Measurements from ENCODE around the gene MRPS35.

MRPS35 gene

DNA sequence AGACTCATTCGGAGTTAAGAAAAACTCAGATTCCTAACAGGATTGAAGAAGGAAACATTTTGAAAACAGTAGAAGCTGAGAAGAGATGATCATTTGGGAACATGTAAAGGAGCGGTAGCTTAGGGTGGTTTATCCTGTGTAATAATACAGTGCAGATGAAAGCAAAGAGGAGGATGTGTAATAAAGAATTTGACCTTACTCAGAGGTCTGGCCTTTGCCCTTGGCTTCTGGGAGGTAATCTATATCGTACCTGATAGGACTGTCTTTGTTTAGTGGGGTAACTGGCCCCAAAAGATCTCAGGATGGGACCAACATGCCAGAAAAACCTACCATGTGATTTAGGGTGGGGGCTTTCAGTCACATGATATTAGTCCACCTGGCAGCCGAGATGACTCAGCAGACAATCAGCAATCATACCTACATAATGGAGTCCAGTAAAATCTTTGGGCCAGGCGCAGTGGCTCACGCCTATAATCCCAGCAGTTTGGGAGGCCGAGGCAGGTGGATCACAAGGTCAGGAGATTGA lies 46.1 kb downstream of the MRPS35 start:
- TF ChIP-seq EZH2phosphoT487 (IDR thresholded peaks at IDR 0.05; ENCODE audit: borderline replicate concordance, low read length) = no peak
- TF ChIP-seq, protein P1, sequence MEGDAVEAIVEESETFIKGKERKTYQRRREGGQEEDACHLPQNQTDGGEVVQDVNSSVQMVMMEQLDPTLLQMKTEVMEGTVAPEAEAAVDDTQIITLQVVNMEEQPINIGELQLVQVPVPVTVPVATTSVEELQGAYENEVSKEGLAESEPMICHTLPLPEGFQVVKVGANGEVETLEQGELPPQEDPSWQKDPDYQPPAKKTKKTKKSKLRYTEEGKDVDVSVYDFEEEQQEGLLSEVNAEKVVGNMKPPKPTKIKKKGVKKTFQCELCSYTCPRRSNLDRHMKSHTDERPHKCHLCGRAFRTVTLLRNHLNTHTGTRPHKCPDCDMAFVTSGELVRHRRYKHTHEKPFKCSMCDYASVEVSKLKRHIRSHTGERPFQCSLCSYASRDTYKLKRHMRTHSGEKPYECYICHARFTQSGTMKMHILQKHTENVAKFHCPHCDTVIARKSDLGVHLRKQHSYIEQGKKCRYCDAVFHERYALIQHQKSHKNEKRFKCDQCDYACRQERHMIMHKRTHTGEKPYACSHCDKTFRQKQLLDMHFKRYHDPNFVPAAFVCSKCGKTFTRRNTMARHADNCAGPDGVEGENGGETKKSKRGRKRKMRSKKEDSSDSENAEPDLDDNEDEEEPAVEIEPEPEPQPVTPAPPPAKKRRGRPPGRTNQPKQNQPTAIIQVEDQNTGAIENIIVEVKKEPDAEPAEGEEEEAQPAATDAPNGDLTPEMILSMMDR (IDR thresholded peaks at IDR 0.05; ENCODE audit: low read depth, low read length, poor library complexity, severe bottlenecking) = no peak

DNA sequence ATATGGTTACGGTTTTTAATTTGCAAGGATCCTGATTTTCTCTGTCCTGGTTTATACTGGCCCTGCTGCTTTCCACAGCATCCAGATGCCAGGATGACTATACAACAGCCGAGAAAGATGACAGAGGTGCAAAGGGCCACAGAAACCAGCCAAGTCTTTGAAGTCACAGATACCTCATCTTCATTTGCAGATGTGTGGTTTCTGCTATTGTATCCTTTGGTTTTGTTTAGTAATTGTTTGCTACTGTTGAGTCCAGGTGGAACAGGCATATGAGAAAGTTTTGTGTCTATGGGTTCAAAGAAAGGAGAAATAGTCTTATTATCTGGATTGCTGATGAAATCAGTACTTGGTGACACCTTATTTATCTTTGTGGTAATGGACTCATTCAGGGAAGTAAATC lies 52.1 kb downstream of the MRPS35 start:
- no peak overlapping the region for H3K27ac ChIP-seq (ENCODE audit: low read depth, low read length)
- H3K4me2 ChIP-seq (ENCODE audit: low read length) = no peak overlapping the region
- H3K36me3 ChIP-seq (ENCODE audit: control insufficient read depth, low read length) = no peaks in the 10 kb centered on the region
- H4K20me1 ChIP-seq (ENCODE audit: control insufficient read depth, insufficient read depth, low read depth, low read length) = no peaks in the 10 kb centered on the region
- no peak overlapping the region for H3K4me3 ChIP-seq (ENCODE audit: low read length)
- H3K9me2 ChIP-seq (replicated peaks; ENCODE audit: control insufficient read depth, low read length) = no peaks in the 10 kb centered on the region
- no peaks in the 10 kb centered on the region for H3K27me3 ChIP-seq (ENCODE audit: control insufficient read depth, low read length)
- H3F3A ChIP-seq (ENCODE audit: control insufficient read depth, insufficient read depth) = no peaks in the 10 kb centered on the region
- TF ChIP-seq, protein P1 (IDR thresholded peaks at IDR 0.05; ENCODE audit: low read depth, low read length, poor library complexity, severe bottlenecking) = no peak
- TF ChIP-seq EZH2phosphoT487 (IDR thresholded peaks at IDR 0.05; ENCODE audit: borderline replicate concordance, low read length) = no peak
- no peaks in the 10 kb centered on the region for H3K79me2 ChIP-seq (ENCODE audit: control insufficient read depth, low read length)
- H3K4me1 ChIP-seq (ENCODE audit: control insufficient read depth, low read length) = no peaks in the 10 kb centered on the region
- H3K9me3 ChIP-seq (ENCODE audit: control insufficient read depth, insufficient read depth, low read length) = no peaks in the 10 kb centered on the region

More for the DNA sequence above, 46.1 kb downstream of the MRPS35 start:
- H3K27ac ChIP-seq (ENCODE audit: low read depth, low read length) = no peak overlapping the region
- no peaks in the 10 kb centered on the region for H3K79me2 ChIP-seq (ENCODE audit: control insufficient read depth, low read length)
- H3K36me3 ChIP-seq (ENCODE audit: control insufficient read depth, low read length) = peaks cover 30% of the 10 kb centered on the region
- no peaks in the 10 kb centered on the region for H4K20me1 ChIP-seq (ENCODE audit: control insufficient read depth, insufficient read depth, low read depth, low read length)
- no peaks in the 10 kb centered on the region for H3F3A ChIP-seq (ENCODE audit: control insufficient read depth, insufficient read depth)
- no peak overlapping the region for H3K4me2 ChIP-seq (ENCODE audit: low read length)
- no peaks in the 10 kb centered on the region for H3K9me2 ChIP-seq (replicated peaks; ENCODE audit: control insufficient read depth, low read length)
- H3K4me1 ChIP-seq (ENCODE audit: control insufficient read depth, low read length) = no peaks in the 10 kb centered on the region
- no peaks in the 10 kb centered on the region for H3K9me3 ChIP-seq (ENCODE audit: control insufficient read depth, insufficient read depth, low read length)
- H3K27me3 ChIP-seq (ENCODE audit: control insufficient read depth, low read length) = no peaks in the 10 kb centered on the region
- no peak overlapping the region for H3K4me3 ChIP-seq (ENCODE audit: low read length)

DNA sequence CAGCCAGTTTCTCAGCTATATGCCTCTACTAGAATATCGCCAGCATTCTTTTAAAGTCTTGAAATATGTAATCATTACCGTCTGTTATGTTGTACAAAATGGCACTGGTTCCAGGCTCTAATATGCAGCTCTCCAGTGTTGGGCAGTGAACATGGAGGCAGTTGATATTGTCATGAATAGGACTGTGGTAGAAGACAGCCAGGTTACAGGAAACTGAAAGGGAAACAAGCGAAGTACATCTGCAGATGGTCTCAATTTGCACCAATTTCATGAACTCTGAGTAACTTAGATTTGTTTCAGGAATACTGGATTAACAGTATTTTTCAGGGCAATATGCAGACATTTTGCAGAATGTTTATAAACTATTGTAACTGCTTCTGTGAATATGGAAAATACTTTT lies 56.0 kb downstream of the MRPS35 start:
- Histone ChIP-seq H3K9me3 (ENCODE audit: control insufficient read depth, insufficient read depth, low read length) (no peaks in the 10 kb centered on the region), H3K27me3 (ENCODE audit: control insufficient read depth, low read length) (no peaks in the 10 kb centered on the region), H3F3A (ENCODE audit: control insufficient read depth, insufficient read depth) (no peaks in the 10 kb centered on the region), H3K36me3 (ENCODE audit: control insufficient read depth, low read length) (no peaks in the 10 kb centered on the region), H3K4me1 (ENCODE audit: control insufficient read depth, low read length) (no peaks in the 10 kb centered on the region), H3K79me2 (ENCODE audit: control insufficient read depth, low read length) (no peaks in the 10 kb centered on the region), H3K9me2 (replicated peaks; ENCODE audit: control insufficient read depth, low read length) (no peaks in the 10 kb centered on the region), H3K4me2 (ENCODE audit: low read length) (no peak overlapping the region), H3K27ac (ENCODE audit: low read depth, low read length) (no peak overlapping the region), H4K20me1 (ENCODE audit: control insufficient read depth, insufficient read depth, low read depth, low read length) (no peaks in the 10 kb centered on the region), H3K4me3 (ENCODE audit: low read length) (no peak overlapping the region)
- TF ChIP-seq, protein P1 (IDR thresholded peaks at IDR 0.05; ENCODE audit: low read depth, low read length, poor library complexity, severe bottlenecking) = no peak
- TF ChIP-seq EZH2phosphoT487 (IDR thresholded peaks at IDR 0.05; ENCODE audit: borderline replicate concordance, low read length) = no peak
